Retinal pigment epithelial cell (primary cell): ENCODE results near the gene CA12.
A peak's percentile ranks its signal among the peaks of the same experiment; 100 is the strongest.

Experiments
- DNase-seq: peaks from one replicate; pipeline ENCODE4 v3.0.0-alpha.2; 2010; ENCODE audit warnings: low read depth
- H3K4me3 ChIP-seq: 2 replicates; pipeline ENCODE4 v1.5.1; 2011; ENCODE audit warnings: mild to moderate bottlenecking, low read length, control low read depth, moderate library complexity
- CTCF ChIP-seq: conservative IDR thresholded peaks from 2 replicates; pipeline ENCODE4 v1.5.1; 2011; ENCODE audit warnings: low read depth, low read length, control low read depth, inconsistent platforms

CA12 gene

GRCh38 chr15:63402498-63403253, 21.0 kb upstream of the CA12 start:
- no peak overlapping the region for H3K4me3 ChIP-seq
- peak; percentile 69 for TF ChIP-seq CTCF
- DNase-seq = no peak

- DNase-seq = no peak
- TF ChIP-seq CTCF = no peak
- no peak overlapping the region for H3K4me3 ChIP-seq
Observed at GRCh38 chr15:63401714-63402497, 20.3 kb upstream of the CA12 start.

GRCh38 chr15:63401078-63401477, 19.4 kb upstream of the CA12 start:
- TF ChIP-seq CTCF = no peak
- no peak overlapping the region for H3K4me3 ChIP-seq
- no peak for DNase-seq

- no peak for DNase-seq
- no peak overlapping the region for H3K4me3 ChIP-seq
- no peak for TF ChIP-seq CTCF
Observed at GRCh38 chr15:63398456-63398855, 16.8 kb upstream of the CA12 start.

GRCh38 chr15:63396152-63396928, 14.7 kb upstream of the CA12 start:
- no peak for DNase-seq
- no peak overlapping the region for H3K4me3 ChIP-seq
- no peak for TF ChIP-seq CTCF

- no peak overlapping the region for H3K4me3 ChIP-seq
- no peak for TF ChIP-seq CTCF
- no peak for DNase-seq
Observed at GRCh38 chr15:63395730-63396151, 14.1 kb upstream of the CA12 start.
